Large intestine (tissue), 3 donors: Measurements from ENCODE around the gene THSD4. TPM values are rescaled to one million over a fixed set of nuclear protein-coding genes. Genes with fewer than 3 reads are reported as not detected.

Experiments used
- DNase-seq, 2 donors: peaks; one replicate each; pipeline versions ENCODE4 v3.0.0 to v3.0.0-alpha.2; 2013
- H3K27ac ChIP-seq: one replicate; pipeline ENCODE4 v1.5.1; 2013; ENCODE audit warnings: low read length
- H3K27me3 ChIP-seq: 2 replicates; pipeline ENCODE4 v1.6.1; 2013; ENCODE audit warnings: low read length; ENCODE audit not compliant: control insufficient read depth, insufficient read depth
- H3K36me3 ChIP-seq: 2 replicates; pipeline ENCODE4 v1.6.1; 2013; ENCODE audit warnings: low read length; ENCODE audit not compliant: control insufficient read depth, insufficient read depth
- H3K4me1 ChIP-seq: one replicate; pipeline ENCODE4 v1.6.1; 2013; ENCODE audit warnings: low read length; ENCODE audit not compliant: control insufficient read depth, insufficient read depth
- H3K4me3 ChIP-seq: one replicate; pipeline ENCODE4 v1.5.1; 2013; ENCODE audit warnings: low read length
- H3K9me3 ChIP-seq: one replicate; pipeline ENCODE4 v1.6.1; 2013; ENCODE audit warnings: mild to moderate bottlenecking, low read depth, low read length, moderate library complexity; ENCODE audit not compliant: control insufficient read depth
- WGBS: methylation state at CpG from one replicate; pipeline ENCODE4 v1.1.5; 2013; ENCODE audit warnings: low lambda C conversion rate; ENCODE audit not compliant: insufficient coverage; 5-methylcytosine and 5-hydroxymethylcytosine counted together
- polyA plus RNA-seq: library from polyadenylated mRNA; unstranded; fragments of 120-200 nt; gene quantifications from one replicate; pipeline ENCODE4 v1.2.1, GENCODE V29; 2013

Gene THSD4
- polyA plus RNA-seq, 1 donor = 17.5 TPM

DNA sequence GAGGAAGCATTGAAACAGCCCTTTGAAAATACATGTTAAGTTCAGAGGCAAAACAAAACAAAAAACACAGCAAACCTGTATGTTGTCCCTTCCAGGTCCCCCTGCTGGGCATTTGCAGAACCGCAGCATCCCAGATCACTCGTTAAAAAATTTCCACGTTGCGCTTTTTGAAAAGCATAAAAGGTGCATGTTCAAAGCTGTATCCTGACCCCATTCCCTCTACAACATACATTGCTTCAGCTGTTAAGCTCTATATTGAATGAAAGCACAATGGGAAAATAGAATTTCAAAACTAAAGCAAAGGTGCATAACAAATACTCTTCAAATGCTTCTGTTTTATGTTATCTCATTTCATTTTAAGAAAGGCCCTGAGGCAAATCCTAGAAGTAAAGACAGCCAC lies 328.3 kb downstream of the THSD4 start:
- no peak overlapping the region for H3K27ac ChIP-seq
- DNase-seq = no peak
- no peaks in the 10 kb centered on the region for H3K27me3 ChIP-seq
- no CpG with 5 or more reads among the region's 4 CpGs for WGBS
- H3K36me3 ChIP-seq = no peaks in the 10 kb centered on the region
- no peak overlapping the region for H3K4me3 ChIP-seq
- H3K9me3 ChIP-seq = no peaks in the 10 kb centered on the region
- no peaks in the 10 kb centered on the region for H3K4me1 ChIP-seq

- H3K9me3 ChIP-seq = no peaks in the 10 kb centered on the region
- DNase-seq = no peak
- H3K27ac ChIP-seq = no peak overlapping the region
- H3K4me3 ChIP-seq = no peak overlapping the region
- no peaks in the 10 kb centered on the region for H3K27me3 ChIP-seq
- peaks cover 3% of the 10 kb centered on the region for H3K4me1 ChIP-seq
- WGBS = no CpG with 5 or more reads among the region's 7 CpGs
- no peaks in the 10 kb centered on the region for H3K36me3 ChIP-seq
Observed at GRCh38 chr15:71444032-71444810, 328.9 kb downstream of the THSD4 start.

GRCh38 chr15:71444866-71445590 lies 329.8 kb downstream of the THSD4 start:
- no peaks in the 10 kb centered on the region for H3K9me3 ChIP-seq
- DNase-seq = no peak

GRCh38 chr15:71447328-71448250 lies 332.3 kb downstream of the THSD4 start:
- H3K36me3 ChIP-seq = no peaks in the 10 kb centered on the region
- DNase-seq = no peak
- no peaks in the 10 kb centered on the region for H3K27me3 ChIP-seq
- no peak overlapping the region for H3K27ac ChIP-seq
- no CpG with 5 or more reads among the region's 8 CpGs for WGBS
- peaks cover 8% of the 10 kb centered on the region for H3K4me1 ChIP-seq
- no peaks in the 10 kb centered on the region for H3K9me3 ChIP-seq
- H3K4me3 ChIP-seq = no peak overlapping the region

More at GRCh38 chr15:71444866-71445590, 329.8 kb downstream of the THSD4 start:
- Histone ChIP-seq H3K27ac (no peak overlapping the region), H3K36me3 (no peaks in the 10 kb centered on the region), H3K27me3 (no peaks in the 10 kb centered on the region), H3K4me1 (peaks cover 5% of the 10 kb centered on the region), H3K4me3 (no peak overlapping the region)
- WGBS = no CpG with 5 or more reads among the region's 5 CpGs

GRCh38 chr15:71448688-71449114 lies 333.4 kb downstream of the THSD4 start:
- H3K4me3 ChIP-seq = no peak overlapping the region
- peaks cover 14% of the 10 kb centered on the region for H3K4me1 ChIP-seq
- no peaks in the 10 kb centered on the region for H3K9me3 ChIP-seq
- peak; percentile 40 to 60 for DNase-seq
- no peaks in the 10 kb centered on the region for H3K36me3 ChIP-seq
- no CpG with 5 or more reads among the region's 2 CpGs for WGBS
- no peaks in the 10 kb centered on the region for H3K27me3 ChIP-seq
- H3K27ac ChIP-seq = no peak overlapping the region

DNA sequence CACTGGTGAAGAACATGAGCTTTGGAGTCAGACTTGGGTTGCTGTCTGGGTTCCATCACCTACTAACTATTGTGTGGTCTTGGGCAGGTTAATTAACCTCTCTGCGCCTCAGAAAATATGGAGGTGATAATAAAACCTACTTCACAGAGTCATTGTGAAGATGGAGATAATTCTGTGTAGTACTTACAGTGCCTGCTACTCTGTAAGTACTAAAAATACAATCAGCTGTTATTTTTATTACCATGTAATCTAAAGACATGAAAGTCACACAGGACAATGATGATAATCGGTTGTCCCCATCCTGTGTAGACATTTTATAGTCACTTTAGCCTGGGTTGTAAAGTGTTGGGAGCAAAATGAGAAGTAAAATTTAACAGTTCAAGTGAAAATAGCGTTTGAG lies 334.1 kb downstream of the THSD4 start:
- no peak for DNase-seq
- no peaks in the 10 kb centered on the region for H3K9me3 ChIP-seq
- H3K36me3 ChIP-seq = no peaks in the 10 kb centered on the region
- H3K4me1 ChIP-seq = peaks cover 14% of the 10 kb centered on the region
- H3K4me3 ChIP-seq = no peak overlapping the region
- 30% methylated on average over 3 of the region's 3 CpGs for WGBS
- H3K27me3 ChIP-seq = no peaks in the 10 kb centered on the region
- H3K27ac ChIP-seq = no peak overlapping the region

GRCh38 chr15:71449956-71450355 lies 334.7 kb downstream of the THSD4 start:
- Histone ChIP-seq H3K36me3 (no peaks in the 10 kb centered on the region), H3K9me3 (no peaks in the 10 kb centered on the region), H3K4me3 (no peak overlapping the region), H3K27ac (no peak overlapping the region), H3K4me1 (peaks cover 14% of the 10 kb centered on the region), H3K27me3 (no peaks in the 10 kb centered on the region)
- DNase-seq = no peak
- 75% methylated on average over 4 of the region's 5 CpGs for WGBS

DNA sequence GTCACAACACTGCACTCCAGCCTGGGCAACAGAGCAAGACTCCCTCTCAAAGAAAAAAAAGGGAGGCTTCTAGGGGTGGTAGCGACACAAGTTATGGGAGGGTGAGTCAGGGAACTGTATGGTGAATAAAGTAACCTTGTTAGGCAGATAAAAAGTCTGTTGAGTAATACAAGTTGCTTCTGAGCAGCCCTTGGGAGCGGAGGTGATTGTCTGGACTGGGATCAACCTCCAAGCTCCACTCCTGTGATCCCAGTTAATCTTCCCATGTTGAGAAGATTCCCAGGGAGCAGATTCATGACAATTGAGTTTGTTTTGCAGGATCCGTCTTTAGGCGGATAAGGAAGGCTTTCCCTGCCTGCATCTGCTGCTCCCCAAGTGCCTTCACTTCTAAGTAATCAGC lies 335.9 kb downstream of the THSD4 start:
- Histone ChIP-seq H3K36me3 (no peaks in the 10 kb centered on the region), H3K9me3 (no peaks in the 10 kb centered on the region), H3K4me3 (no peak overlapping the region), H3K4me1 (peaks cover 14% of the 10 kb centered on the region), H3K27me3 (no peaks in the 10 kb centered on the region), H3K27ac (no peak overlapping the region)
- peak; percentile 47 to 52 for DNase-seq
- WGBS = no CpG with 5 or more reads among the region's 4 CpGs

GRCh38 chr15:71452893-71453292 lies 337.6 kb downstream of the THSD4 start:
- H3K9me3 ChIP-seq = no peaks in the 10 kb centered on the region
- no peaks in the 10 kb centered on the region for H3K27me3 ChIP-seq
- no peaks in the 10 kb centered on the region for H3K36me3 ChIP-seq
- no CpG with 5 or more reads among the region's 3 CpGs for WGBS
- DNase-seq = peak in 1 of 2 donors; percentile 61
- H3K4me3 ChIP-seq = no peak overlapping the region
- peaks cover 23% of the 10 kb centered on the region for H3K4me1 ChIP-seq
- no peak overlapping the region for H3K27ac ChIP-seq

GRCh38 chr15:71454462-71454996 lies 339.3 kb downstream of the THSD4 start:
- Histone ChIP-seq H3K36me3 (no peaks in the 10 kb centered on the region), H3K27me3 (no peaks in the 10 kb centered on the region), H3K4me3 (no peak overlapping the region), H3K4me1 (peaks cover 27% of the 10 kb centered on the region), H3K9me3 (peaks cover 2% of the 10 kb centered on the region), H3K27ac (no peak overlapping the region)
- WGBS = 75% methylated on average over 2 of the region's 6 CpGs
- DNase-seq = no peak
